ENCODE data around the gene CNST.
"Not testable (repeated sequence)": the region's sequence is repeated elsewhere in the genome, so short reads cannot be mapped to it uniquely, and the experiment has no call there.

Gene CNST

DNA sequence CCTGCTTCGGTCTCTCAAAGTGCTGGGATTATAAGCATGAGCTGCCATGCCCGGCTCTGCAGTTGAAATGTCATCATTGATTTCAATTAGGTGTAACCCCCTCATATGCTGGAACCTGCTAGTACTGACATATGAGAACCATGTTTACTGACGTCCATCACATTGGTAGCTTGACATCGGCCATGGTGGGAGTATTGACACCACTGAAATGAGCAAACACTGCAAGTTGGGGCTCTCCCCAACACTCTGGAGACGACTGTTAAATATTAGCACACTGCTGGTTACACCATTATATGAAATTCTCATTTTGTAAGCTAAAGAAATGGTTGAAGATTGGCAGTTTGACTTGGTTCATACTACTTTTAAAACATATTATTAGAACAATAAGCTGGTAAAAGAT, 63.7 kb downstream of the CNST start:
- no peak for DNase-seq

DNA sequence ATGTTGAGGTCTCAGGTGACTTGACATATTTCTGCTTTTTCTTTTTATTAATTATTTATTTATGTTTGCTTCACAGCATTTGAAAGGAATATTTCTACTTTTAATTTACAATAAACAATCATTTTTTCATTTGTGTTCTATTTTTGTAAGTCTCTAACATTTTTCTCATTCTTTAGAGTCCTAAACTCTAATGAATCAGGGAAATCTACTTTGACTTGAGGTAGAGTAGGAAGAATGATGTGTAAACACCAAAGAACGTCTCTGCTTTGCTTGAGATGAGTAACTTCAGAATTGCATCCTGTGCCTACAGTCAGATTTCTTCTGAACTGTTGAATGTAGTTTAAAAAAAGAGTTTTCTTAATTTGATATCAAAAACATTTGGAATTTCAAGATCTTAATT, 65.2 kb downstream of the CNST start:
- no peak for DNase-seq

DNA sequence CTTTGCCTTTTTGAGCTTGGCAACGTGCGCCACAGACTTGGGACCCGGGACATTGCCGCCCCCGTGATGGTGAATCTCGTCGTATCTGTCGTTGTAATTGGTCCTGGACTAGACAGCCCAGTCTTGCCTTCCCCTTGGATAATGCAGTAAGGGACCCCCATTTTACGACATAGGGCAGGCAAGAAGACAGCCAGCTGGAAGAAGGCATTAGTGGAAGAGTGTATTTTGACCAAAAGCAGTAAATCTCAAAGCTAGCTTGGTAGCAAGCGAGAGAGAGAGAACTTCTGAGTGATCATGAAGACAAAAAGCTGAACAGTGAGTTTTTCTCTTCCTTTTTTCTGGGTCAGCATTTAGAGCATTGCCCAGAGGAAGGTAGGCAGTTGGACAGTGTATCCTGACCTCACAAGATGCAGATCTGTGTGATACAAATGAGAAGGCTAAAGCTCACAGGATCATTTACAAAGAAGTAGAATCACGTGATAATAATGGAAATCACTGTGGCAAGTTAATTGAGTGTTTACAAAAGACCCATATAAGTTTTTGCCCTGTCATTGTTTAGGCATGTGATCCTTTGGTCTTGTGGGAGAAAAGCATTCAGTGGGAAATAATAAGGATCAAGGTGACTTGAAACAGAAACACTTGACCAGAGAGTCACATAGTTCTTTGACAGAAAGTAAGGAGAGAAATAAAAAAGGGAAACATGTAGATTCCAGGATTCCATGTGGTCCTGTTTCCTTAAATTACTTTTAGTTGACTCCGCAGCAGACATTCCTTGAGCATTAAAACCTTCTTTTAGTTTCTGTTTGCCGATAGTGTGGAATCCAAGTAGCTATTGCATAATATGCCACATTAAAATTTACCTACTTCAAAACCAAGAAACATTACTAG, 66.3 kb downstream of the CNST start:
- peak in 1 of 2 donors; percentile 25 for DNase-seq

DNA sequence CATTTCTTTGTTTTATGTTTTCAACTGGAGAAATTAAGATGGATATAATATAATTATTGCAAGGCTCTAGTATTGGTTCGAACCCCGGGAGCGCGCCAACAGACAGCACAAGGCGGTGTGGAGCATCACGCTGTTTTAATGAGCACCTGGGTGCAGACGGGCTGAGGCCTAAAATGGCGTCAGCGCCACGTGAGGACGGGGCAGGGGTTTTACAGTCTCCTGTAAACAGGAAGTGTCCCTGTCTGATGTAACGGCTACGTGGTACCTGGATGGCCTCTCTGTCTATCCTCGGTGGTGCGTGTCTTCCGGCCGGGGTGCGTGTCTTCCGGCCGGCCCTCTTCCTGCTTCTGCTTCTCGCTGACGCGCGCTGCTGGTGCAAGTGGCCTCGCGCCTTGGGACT, 68.4 kb downstream of the CNST start:
- not testable (repeated sequence) for DNase-seq

DNA sequence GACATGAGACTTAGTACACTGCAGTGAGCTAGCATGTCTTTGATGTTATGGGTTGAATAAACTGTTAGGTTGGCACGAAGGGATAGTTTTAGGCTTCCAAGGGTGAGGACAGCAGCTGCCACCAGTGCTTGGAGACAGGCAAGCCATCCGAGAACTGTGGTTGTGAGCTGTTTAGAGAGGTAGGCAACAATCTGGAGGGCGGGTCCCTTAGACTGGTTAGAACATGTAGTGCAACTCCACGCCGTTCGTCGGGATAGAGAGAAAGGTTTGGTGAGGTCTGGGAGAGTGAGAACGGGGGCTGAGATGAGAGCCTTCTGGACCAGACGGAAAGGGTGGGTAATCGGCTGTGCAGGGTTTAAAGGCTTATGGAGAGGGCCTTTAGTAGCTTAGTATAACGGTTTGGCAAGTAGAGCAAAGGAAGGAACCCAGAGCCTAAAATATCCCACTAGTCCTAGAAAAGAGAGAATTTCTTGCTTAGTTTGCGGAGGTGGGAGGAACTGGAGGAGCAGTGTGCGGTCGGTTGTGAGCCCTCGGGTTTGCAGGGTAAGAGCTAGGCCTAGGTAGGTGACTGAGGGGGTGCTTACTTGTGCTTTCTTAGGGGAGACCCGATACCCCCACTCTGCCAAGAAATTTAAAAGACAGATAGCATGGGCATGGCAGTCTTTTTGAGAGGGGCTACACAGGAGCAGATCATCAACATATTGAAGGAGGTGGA, 72.8 kb downstream of the CNST start:
- DNase-seq, result no peak

DNA sequence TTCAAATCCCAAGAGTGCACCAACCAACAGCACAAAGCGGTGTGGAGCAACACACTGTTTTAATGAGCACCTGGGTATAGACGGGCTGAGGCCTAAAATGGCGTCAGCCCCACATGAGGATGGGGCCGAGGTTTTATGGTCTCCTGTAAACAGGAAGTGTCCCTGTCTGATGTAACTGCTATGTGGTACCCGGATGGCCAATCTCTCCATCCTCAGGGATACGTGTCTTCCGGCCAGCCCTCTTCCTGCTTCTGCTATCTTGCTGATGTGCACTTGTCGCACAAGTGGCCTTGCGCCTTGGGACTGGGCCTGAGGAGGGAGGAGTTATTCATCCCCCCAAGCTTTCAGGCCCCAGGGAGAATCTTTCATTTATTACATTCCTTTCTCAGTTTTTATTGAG, 73.5 kb downstream of the CNST start:
- no peak for DNase-seq

DNA sequence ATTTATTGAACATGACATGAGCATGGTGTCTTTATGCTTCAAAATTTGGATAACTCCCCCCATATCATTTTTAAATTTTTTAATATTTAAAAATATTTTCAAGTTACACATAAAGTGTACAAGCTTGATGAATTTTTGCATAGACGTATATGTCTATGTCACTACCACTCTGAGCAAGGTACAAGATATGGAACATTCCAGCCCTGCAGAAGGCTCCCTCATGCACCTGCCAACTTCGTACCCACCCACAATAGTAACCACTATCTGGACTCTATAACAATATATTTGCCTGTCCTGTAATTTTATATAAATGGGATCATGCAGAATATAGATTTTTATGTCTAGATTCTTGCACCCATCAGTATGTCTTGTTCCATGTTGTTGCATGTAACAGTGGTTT, 74.5 kb downstream of the CNST start:
- no peak for DNase-seq

DNA sequence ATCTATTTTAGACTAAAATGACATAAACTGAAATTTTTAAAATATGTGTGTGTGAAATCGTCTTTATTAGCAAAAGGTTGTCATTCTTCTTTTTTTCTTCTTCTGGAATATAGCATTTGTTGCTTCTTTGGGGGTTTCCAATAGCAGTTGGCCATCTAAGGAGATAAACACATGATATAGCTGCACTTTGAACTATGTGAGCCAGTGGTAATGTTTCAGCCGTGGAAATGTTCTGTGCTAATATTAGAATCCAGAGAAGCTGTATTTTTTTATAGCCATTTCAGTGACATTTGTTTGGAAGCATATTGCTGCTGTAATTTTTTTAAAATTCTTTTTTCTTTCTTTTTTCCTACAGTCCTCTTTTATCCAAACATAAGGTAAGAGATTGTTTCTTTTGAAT, 75.1 kb downstream of the CNST start:
- no peak for DNase-seq

DNA sequence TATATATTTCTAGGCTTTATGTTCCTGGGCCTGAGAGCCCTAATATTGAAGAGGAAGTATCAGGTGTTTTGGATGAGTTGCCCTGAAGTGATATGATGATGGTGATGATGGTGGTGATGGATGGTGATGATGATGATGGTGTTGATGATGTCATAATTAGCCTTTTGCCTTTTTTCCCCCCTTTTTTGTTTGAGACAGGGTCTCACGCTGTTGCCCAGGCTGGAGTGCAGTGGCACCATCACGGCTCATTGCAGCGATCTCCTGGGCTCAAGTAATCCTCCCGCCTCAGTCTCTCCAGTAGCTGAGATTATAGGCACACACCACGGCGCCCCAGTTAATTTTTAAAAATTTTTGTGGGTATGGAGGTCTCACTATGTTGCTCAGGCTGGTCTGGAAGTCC, 76.5 kb downstream of the CNST start:
- DNase-seq, result no peak

DNA sequence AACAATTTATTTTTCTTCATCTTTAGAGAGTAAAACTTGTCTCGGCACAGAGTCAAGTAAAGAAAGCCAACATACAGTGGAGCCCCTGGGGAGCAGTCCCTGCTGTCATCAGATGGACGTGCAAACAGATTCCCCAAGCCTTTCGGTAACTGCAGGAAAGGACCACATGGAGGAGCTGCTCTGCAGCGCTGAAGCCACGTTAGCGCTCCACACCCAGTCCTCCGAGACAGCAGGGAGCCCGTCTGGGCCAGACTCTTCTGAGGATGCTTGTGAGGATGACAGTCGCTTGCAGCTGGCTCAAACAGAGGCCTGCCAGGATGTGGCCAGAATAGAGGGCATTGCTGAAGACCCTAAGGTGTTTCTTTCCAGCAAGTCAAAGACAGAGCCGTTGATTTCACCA, 80.9 kb downstream of the CNST start:
- DNase-seq, result no peak

DNA sequence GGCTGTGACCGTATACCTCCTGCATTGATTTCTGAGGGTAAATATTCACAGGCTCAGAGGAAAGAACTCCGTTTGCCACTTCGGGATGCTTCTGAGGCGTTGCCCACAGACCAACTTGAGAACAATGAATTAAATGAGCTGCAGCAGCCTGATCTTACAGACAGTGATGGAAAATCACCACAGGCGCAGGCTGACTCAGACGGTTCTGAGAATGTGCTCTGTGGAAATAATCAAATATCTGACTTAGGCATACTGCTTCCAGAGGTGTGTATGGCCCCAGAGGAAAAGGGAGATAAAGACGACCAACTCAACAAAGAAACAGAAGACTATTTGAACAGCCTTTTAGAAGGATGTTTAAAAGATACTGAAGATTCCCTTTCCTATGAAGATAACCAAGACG, 81.3 kb downstream of the CNST start:
- DNase-seq, result no peak

DNA sequence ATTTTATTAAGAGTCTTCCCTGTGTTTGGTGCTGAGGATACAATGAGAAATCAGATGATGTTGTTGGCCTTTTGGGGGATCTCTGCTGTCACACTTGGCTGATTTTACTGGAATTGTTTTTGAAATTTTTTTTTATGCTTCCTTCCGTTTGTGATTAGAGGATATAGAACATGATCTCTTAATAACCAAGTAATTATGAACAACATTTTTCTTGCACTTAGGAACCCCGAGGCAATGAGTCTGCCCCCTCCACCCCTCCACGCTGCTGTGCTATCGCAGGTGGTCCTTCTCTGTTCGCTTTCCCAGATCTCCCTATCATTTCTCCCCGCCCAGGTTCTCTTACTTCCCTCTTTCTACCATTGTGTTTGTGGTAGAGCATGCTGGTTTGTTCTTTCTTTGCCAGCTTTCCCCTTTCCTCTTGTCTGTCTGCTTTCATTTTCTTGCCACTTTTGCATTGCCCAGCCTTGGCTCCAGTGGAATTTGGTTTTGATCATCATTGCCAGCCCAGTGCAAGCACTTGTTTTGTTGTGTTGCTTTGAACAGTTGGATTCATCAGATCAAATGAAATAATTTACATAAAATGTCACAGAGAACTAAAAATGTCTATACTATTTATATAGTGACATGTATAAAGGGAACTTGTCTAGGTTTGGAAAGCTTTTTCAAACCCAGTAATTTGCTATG, 84.9 kb downstream of the CNST start:
- DNase-seq, result no peak

DNA sequence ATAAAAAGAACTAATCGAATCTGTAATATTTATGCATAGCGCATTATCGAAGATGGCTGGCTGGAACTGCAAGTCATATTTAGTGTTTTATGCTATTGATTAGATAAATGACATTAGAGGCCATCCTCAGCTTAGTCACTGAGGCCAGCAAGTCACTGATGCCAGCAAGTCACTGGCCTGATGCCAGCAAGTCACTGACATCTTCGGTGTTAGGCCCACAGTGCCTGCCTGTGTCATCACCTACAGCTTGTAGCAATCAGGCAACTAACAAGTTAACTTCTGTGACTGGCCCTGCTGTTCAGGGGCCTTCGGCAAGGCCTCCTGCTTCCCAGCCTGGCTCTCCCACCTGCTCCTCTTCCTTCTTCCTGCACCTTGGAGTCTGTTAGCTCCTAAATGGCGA, 92.3 kb downstream of the CNST start:
- DNase-seq, result no peak

DNA sequence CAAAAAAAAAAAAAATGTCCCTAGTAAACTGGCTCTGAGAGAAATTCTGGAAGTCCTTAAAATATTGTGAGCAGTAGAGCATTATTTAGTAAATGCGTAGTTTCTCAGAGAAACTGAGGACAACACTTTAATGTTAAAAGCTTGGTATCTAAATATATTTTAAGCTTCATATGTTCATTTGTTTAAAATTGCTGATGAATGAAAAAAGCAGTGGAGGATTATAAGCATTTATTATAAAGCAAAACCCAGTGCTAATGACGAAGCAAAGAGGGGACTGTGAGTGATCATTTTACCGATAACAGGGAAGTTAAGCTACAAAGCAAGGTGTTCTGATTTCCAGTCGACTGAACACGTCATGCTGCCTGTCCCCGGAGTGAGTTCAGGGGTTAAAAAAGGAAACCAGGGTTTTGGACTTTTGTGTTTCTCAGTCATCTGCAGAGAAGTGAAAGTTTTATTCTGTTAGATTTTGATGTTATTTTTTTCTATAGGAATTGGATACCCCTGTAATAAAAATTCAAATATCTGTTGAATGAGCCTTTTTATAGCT, 93.4 kb downstream of the CNST start:
- DNase-seq, result no peak

DNA sequence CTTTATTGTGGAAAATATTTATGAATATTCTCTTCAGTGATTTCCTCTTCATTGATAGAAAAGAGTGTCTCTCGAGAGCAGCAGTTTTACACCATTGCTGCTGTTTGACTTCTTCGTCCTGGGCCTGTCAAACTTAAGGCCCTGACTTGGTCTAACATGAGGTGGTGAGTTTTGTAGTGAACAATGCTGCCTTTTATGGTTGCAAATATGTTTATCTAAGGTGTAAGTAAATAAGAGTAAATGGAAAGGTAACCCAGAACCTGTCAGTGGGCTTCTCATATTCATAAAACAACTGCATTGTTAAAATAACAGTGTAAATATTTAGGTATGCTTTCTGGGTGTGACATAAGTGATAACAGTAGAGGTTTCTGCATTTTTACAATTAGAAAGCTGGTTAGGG, 95.2 kb downstream of the CNST start:
- DNase-seq, result no peak

DNA sequence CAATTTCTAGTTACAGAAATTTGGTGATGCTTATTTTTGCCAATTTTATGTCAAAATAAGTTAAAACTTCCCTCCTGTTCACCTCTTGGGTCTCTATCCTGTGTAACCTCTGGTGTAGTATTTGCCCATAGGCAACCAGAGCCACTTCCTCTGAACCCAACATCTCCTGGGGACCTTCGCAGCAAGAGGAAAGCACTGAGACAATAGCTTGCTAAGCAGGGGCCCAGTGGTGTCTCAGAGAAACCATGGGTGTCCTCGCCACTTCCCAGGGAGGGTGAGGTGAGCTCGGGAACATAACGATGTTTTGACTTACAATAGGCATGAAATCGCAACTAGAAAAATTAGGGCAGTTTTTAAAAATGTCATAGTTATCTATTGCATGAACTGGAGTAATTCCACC, 101.5 kb downstream of the CNST start:
- no peak for DNase-seq

DNA sequence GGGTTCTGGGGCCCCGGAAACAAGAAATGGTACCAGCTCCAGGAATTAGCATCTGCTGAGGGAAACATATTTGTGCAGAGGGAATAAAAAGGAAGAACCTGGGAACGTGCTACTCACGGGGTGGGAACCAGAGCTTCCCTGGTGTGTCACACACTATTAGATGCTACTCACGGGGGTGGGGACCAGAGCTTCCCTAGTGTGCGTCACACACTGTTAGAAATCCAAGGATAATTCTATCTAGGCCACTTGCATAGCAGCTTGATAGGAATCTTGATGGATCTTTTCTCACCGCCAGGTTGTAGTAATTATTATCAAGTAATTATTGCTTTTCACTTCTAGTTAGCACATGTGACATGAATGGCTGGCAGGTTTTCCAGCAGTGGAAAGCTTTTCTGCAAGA, 103.4 kb downstream of the CNST start:
- DNase-seq, result no peak

DNA sequence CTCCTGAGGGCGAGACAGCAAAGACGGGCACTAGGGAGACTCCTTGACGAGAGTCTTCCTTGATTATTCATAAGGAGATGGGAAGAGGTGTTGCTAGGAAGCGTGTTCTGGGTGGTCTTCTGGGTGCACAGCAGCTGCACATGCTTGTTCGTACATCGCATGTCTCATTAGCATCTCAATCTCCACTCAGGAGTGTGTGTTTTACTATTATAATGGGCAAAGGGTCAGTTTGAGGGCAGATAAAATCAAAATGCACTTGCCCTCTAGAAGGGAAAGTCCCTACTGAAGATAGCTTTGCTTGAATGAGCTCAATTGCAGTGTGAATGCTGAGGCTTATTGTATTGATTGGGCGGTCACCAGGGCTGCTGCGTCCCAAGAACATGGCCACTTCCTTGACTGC, 107.8 kb downstream of the CNST start:
- no peak for DNase-seq

DNA sequence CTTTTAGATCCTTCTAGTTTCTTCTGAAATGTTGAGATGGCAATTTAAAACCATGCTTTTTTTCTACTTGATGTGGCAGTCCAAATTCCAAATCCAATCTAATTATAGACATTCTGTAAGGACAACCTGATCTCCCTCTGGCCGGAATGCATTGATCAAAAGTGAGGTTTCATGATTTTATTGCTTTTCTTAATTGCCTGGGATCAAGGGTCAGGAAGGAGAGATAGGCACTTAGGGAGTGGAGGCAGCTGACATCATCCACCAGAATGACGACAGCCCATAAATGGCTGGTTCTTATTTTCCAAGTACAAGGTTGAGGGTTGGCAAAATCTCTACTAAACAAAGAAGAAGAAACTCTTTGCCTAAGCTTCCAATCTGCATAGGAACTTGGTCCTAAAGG, 111.6 kb downstream of the CNST start:
- DNase-seq, result no peak

DNA sequence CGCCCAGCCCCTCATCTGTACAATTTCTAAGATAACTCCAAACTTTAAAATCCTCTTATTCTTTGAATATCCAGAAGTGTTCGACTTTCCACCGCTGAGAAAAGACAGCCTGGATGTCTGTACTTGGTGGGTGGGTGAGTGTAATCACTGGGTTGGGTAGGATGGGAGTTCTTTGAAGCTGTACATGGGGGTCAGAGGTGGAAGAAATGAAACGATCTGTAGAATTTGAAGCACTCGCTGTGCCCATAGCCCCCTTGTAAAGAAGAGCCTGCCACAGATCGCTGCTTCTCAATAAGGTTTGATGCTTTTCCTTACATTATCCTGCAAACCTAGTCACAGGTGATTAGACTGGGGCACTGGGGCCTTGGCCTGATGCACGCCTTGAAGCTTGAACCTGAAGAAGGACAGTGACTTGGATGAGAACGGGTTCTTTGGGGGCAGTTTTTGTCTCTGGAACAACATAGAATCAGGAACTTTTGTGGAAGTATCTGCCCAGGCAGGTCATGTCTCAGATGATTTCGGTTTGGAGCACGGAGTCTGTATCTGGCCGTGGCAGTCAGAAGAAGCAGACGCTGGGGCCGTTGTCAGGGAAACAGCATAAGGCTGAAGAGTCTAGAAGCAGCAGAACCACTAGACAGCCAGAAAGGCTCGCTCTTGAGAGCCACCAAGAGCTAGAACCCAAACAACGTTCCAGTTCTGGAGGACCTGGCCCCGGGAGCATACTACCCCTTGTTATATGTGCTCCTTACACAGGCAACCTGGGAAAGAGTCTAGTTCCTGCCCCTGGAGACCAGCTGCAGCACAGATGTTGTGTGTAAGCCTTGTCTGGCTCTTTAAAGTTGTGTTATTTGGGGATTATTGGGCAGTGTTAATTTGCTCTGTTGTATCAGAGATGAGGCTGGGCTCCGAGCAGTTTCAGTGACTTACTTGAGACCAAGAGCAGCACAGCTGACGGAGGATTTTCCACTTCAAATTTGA, 112.8 kb downstream of the CNST start:
- no peak for DNase-seq

DNA sequence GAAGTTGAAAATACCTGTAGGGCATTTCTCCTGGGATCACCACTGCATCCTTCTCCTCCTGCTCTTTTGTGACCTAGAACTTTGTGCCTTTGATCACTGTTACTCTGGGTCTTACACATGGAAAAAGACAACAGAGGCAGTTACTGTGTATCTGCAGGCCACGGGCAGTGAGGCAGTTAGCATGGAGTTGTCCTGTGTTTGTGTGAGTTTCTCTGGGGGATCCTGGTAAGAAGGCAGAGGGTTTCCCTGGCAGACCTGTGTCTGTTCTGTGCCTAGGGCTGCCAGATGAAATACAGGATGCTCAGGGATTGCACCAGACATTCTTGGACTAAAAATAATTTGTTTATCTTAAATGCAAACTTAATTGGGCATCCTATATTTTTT, 113.5 kb downstream of the CNST start:
- no peak for DNase-seq

DNA sequence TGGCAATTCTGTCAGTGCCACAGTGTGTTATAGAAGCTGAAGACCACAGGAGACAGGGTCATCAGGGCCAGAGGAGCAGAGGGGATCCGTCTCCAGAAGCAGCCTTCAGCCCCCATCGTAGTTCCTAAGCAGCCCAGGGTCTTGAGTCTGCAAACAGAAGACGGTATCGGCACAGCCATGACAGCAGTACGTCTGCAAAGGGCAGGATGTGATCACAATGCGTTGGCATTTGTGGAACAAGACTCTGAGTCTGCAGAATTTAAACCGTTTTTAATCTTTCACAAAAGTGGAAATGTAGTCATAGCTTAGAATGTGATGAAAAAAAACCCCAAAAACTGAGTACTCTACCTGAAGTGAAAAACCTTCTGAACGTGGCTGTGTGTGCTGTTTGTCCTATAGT, 113.9 kb downstream of the CNST start:
- no peak for DNase-seq
